GM13976 (cell line): Measurements from ENCODE around the gene CHTOP.
"Not testable (repeated sequence)": the region's sequence is repeated elsewhere in the genome, so short reads cannot be mapped to it uniquely, and the experiment has no call there.

ENCODE experiments used
- DNase-seq: peaks from one replicate; pipeline ENCODE4 v3.0.0; 2012; ENCODE audit warnings: low spot score
- CTCF ChIP-seq: IDR thresholded peaks from 2 replicates; pipeline ENCODE4 v1.5.1; 2012; ENCODE audit warnings: borderline replicate concordance, mild to moderate bottlenecking; ENCODE audit not compliant: insufficient read depth; ENCODE audit errors: extremely low read depth, missing control alignments, control extremely low read depth
- in situ Hi-C: fragments of 300-500 bp; cut with MboI; formaldehyde crosslinking; loops from one replicate; pipeline ENCODE4 v1.12.0; 2022; ENCODE audit warnings: low sequenced_read_pairs, mixed read lengths, inconsistent platforms; ENCODE audit not compliant: unreplicated experiment

CHTOP gene

GRCh38 chr1:153633754-153634665 is at the start of gene CHTOP:
TSS of gene CHTOP (plus strand) at chr1:153634066. CDS start at chr1:153636589, 2,523 bp downstream.
- TF ChIP-seq CTCF = no peak
- DNase-seq = peak; percentile 99
- in situ Hi-C loops = no loop called here

- DNase-seq = no peak
- in situ Hi-C loops = no loop called here
- TF ChIP-seq CTCF = no peak
Measured at GRCh38 chr1:153585006-153585405, 48.9 kb upstream of the CHTOP start.

- in situ Hi-C loops = no loop called here
- DNase-seq = no peak
- TF ChIP-seq CTCF = no peak
Measured at GRCh38 chr1:153586347-153586746, 47.5 kb upstream of the CHTOP start.

- no peak for DNase-seq
- TF ChIP-seq CTCF = no peak
- in situ Hi-C loops = no loop called here
Measured at GRCh38 chr1:153587314-153587713, 46.6 kb upstream of the CHTOP start.

GRCh38 chr1:153588033-153588432 is 45.8 kb upstream of the CHTOP start:
- in situ Hi-C loops, DNase-seq: not testable (repeated sequence)

GRCh38 chr1:153588482-153588881 is 45.4 kb upstream of the CHTOP start:
- in situ Hi-C loops = no loop called here
- DNase-seq = no peak
- no peak for TF ChIP-seq CTCF

- in situ Hi-C loops = no loop called here
- no peak for TF ChIP-seq CTCF
- no peak for DNase-seq
Measured at GRCh38 chr1:153592748-153593147, 41.1 kb upstream of the CHTOP start.
